HG03139 (cell line): ENCODE data around the gene RABGAP1L.
"Not testable (repeated sequence)": the region's sequence is repeated elsewhere in the genome, so short reads cannot be mapped to it uniquely, and the experiment has no call there.

Experiments
- ATAC-seq: cut with Tn5 transposase; IDR thresholded peaks from one replicate; pipeline ENCODE4 v1.9.1; 2021; ENCODE audit not compliant: unreplicated experiment

The RABGAP1L gene

GRCh38 chr1:175005085-175005783, 845.9 kb downstream of the RABGAP1L start:
- ATAC-seq, result no peak

- no peak for ATAC-seq
These were observed 850.2 kb downstream of the RABGAP1L start for GRCh38 chr1:175009532-175009931.

GRCh38 chr1:175013445-175013844, 854.1 kb downstream of the RABGAP1L start:
- no peak for ATAC-seq

- no peak for ATAC-seq
These were observed 855.9 kb downstream of the RABGAP1L start for GRCh38 chr1:175015243-175015642.

GRCh38 chr1:175019524-175019923, 860.2 kb downstream of the RABGAP1L start:
- ATAC-seq, result no peak

GRCh38 chr1:175023043-175023921, 864.0 kb downstream of the RABGAP1L start, which contains the start of gene MRPS14:
Gene MRPS14 (minus strand): TSS chr1:175023425. CDS start chr1:175023408, 17 bp downstream.
- ATAC-seq, result peak; percentile 94

GRCh38 chr1:175023922-175024242, 864.6 kb downstream of the RABGAP1L start:
- not testable (repeated sequence) for ATAC-seq

- ATAC-seq, result no peak
These were observed 865.5 kb downstream of the RABGAP1L start for GRCh38 chr1:175024773-175025172.

GRCh38 chr1:175033953-175034352, 874.6 kb downstream of the RABGAP1L start:
- ATAC-seq, result no peak

GRCh38 chr1:175034775-175035174, 875.5 kb downstream of the RABGAP1L start:
- ATAC-seq, result no peak

GRCh38 chr1:175035865-175036264, 876.5 kb downstream of the RABGAP1L start:
- no peak for ATAC-seq

- no peak for ATAC-seq
These were observed 877.2 kb downstream of the RABGAP1L start for GRCh38 chr1:175036476-175036875.

- no peak for ATAC-seq
These were observed 878.1 kb downstream of the RABGAP1L start for GRCh38 chr1:175037416-175037815.

- no peak for ATAC-seq
These were observed 881.1 kb downstream of the RABGAP1L start for GRCh38 chr1:175040324-175040879.

GRCh38 chr1:175042650-175043049, 883.3 kb downstream of the RABGAP1L start:
- ATAC-seq, result no peak

- no peak for ATAC-seq
These were observed 884.5 kb downstream of the RABGAP1L start for GRCh38 chr1:175043824-175044223.

- ATAC-seq, result not testable (repeated sequence)
These were observed 885.3 kb downstream of the RABGAP1L start for GRCh38 chr1:175044591-175044990.
